Activated CD4-positive, alpha-beta T cell treated with anti-CD3 and anti-CD28 coated beads, Interleukin-10, Interleukin-2, amounts not matched to agents 100 ng/mL and 50 ng/mL, durations not matched to agents 16 hours and 8 hours (primary cell): Measurements from ENCODE around the gene MYCT1.
"Not testable (repeated sequence)": the region's sequence is repeated elsewhere in the genome, so short reads cannot be mapped to it uniquely, and the experiment has no call there.

Source experiments
- DNase-seq: peaks from one replicate; pipeline ENCODE4 v3.0.0-alpha.2; 2020

The MYCT1 gene

GRCh38 chr6:152697634-152698033 lies at the start of gene MYCT1:
Gene MYCT1, plus strand, starts transcription at chr6:152697897. Its CDS starts 6 bp downstream, at chr6:152697903.
- DNase-seq, result no peak

GRCh38 chr6:152648105-152648504 lies 49.6 kb upstream of the MYCT1 start:
- DNase-seq, result no peak

- no peak for DNase-seq
Observed at GRCh38 chr6:152651986-152652385, 45.7 kb upstream of the MYCT1 start.

GRCh38 chr6:152661776-152662175 lies 35.9 kb upstream of the MYCT1 start:
- DNase-seq, result no peak

- DNase-seq, result peak; percentile 4
Observed at GRCh38 chr6:152669895-152670294, 27.8 kb upstream of the MYCT1 start.

GRCh38 chr6:152671171-152671570 lies 26.5 kb upstream of the MYCT1 start:
- DNase-seq, result no peak

- DNase-seq, result no peak
Observed at GRCh38 chr6:152673236-152673635, 24.5 kb upstream of the MYCT1 start.

GRCh38 chr6:152680151-152680550 lies 17.5 kb upstream of the MYCT1 start:
- DNase-seq, result no peak

- DNase-seq, result no peak
Observed at GRCh38 chr6:152680879-152681517, 16.7 kb upstream of the MYCT1 start.

GRCh38 chr6:152682141-152682540 lies 15.6 kb upstream of the MYCT1 start:
- no peak for DNase-seq

- not testable (repeated sequence) for DNase-seq
Observed at GRCh38 chr6:152682935-152683334, 14.8 kb upstream of the MYCT1 start.

- DNase-seq, result no peak
Observed at GRCh38 chr6:152685819-152686218, 11.9 kb upstream of the MYCT1 start.

- no peak for DNase-seq
Observed at GRCh38 chr6:152695372-152696045, 2.2 kb upstream of the MYCT1 start.

GRCh38 chr6:152696522-152696921 lies 1.2 kb upstream of the MYCT1 start:
- no peak for DNase-seq

GRCh38 chr6:152698692-152699091 lies 995 bp downstream of the MYCT1 start:
- DNase-seq, result no peak

- no peak for DNase-seq
Observed at GRCh38 chr6:152700427-152700826, 2.7 kb downstream of the MYCT1 start.

- DNase-seq, result no peak
Observed at GRCh38 chr6:152701081-152701862, 3.6 kb downstream of the MYCT1 start.

GRCh38 chr6:152701863-152702401 lies 4.2 kb downstream of the MYCT1 start:
- DNase-seq, result no peak

GRCh38 chr6:152703750-152704149 lies 6.1 kb downstream of the MYCT1 start:
- not testable (repeated sequence) for DNase-seq

- DNase-seq, result no peak
Observed at GRCh38 chr6:152705327-152705726, 7.6 kb downstream of the MYCT1 start.

GRCh38 chr6:152716322-152716721 lies 18.6 kb downstream of the MYCT1 start:
- no peak for DNase-seq

- DNase-seq, result no peak
Observed at GRCh38 chr6:152720974-152721373, 23.3 kb downstream of the MYCT1 start.

GRCh38 chr6:152721956-152722355 lies 24.3 kb downstream of the MYCT1 start:
- no peak for DNase-seq

- no peak for DNase-seq
Observed at GRCh38 chr6:152723398-152723797, 25.7 kb downstream of the MYCT1 start.
